ENCODE results near the gene FAM168B.

DNA sequence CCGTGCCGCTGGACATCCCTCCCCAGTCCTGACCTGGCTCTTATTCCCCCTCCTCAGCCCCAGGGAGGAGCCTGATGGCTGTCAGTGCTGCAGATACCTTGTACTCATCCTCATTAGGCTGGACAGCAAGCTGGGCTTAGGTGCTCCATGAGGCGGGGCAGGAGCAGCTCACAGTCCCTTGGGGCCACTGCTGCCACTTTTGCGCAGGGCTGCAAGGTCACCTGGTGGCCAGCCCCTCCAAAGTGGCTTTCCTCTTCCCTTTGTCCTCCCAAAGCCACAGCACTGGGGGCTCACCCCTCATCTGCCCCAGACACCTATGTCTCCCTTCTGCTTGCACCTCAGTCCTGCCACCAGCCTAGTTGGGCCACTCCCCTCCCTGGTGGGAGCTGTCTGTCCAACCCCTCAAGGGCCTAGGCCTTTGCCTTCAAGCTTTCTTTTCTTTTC is 60.8 kb downstream of the FAM168B start:
- TF ChIP-seq, protein P1, sequence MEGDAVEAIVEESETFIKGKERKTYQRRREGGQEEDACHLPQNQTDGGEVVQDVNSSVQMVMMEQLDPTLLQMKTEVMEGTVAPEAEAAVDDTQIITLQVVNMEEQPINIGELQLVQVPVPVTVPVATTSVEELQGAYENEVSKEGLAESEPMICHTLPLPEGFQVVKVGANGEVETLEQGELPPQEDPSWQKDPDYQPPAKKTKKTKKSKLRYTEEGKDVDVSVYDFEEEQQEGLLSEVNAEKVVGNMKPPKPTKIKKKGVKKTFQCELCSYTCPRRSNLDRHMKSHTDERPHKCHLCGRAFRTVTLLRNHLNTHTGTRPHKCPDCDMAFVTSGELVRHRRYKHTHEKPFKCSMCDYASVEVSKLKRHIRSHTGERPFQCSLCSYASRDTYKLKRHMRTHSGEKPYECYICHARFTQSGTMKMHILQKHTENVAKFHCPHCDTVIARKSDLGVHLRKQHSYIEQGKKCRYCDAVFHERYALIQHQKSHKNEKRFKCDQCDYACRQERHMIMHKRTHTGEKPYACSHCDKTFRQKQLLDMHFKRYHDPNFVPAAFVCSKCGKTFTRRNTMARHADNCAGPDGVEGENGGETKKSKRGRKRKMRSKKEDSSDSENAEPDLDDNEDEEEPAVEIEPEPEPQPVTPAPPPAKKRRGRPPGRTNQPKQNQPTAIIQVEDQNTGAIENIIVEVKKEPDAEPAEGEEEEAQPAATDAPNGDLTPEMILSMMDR (IDR thresholded peaks at IDR 0.05), result no peak
- TF ChIP-seq POLR2A (IDR thresholded peaks at IDR 0.05), result no peak
